Lower leg skin (tissue), 3 donors: ENCODE data around the gene SMC6.

Source experiments
- CTCF ChIP-seq, 3 donors: fragments of 450-650 bp; IDR thresholded peaks; one replicate each; pipeline ENCODE4 v1.5.1; 2016; ENCODE audit warnings: antibody characterized with exemption in 3 of 3, mild to moderate bottlenecking in 3 of 3, moderate library complexity in 2 of 3
- POLR2A ChIP-seq, 2 donors: fragments of 450-650 bp; IDR thresholded peaks; one replicate each; pipeline ENCODE4 v1.6.1; 2016 to 2017; ENCODE audit warnings: antibody characterized with exemption in 2 of 2, mild to moderate bottlenecking in 1 of 2, moderate library complexity in 1 of 2

DNA sequence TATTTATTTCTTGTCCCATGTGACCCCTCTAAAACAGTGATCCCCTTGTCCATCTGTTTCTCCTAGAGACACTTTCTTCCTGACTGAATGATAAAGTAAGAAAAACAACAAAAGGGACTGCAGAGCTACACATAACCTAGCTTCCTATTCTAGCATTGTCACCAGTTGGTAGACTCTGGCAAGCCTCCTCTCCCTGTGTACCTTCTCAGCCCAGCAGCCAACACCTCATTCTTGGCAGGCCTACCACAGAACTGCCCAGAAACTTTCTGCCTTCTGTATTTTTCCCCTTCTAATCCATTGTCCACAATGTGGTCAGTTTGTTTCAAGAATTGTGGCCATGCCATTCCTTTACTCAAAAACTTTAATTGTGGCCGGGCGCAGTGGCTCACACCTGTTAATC is 13.4 kb downstream of the SMC6 start:
- TF ChIP-seq CTCF (IDR thresholded peaks at IDR 0.05) = no peak
- no peak for TF ChIP-seq POLR2A (IDR thresholded peaks at IDR 0.05)
